ENCODE data around the gene SENP7.

The SENP7 gene

DNA sequence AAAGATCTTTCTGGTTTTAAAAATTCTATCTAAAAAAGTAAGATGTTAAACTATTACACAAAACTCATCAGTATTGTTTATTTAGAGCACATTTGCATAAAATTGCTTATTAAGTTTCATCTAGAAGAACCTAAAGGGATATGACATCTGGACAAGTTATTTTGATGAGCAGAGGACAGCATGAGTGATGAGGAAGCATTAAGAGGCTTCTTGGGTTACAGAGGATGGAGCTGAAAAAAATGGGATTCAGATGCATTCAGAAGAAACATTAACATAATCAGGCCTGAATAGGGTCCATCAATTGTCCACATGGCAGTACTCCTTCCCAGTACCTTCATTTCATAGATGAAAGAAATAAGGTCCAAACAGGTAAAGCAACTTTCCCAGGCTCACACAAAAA, 234.3 kb downstream of the SENP7 start:
- Histone ChIP-seq H3K9ac (ENCODE audit: low read length) (no peak overlapping the region), H3K4me3 (ENCODE audit: low read length) (no peak overlapping the region), H3K9me3 (ENCODE audit: insufficient read depth, low read length) (no peaks in the 10 kb centered on the region), H3K79me2 (ENCODE audit: low read length) (no peaks in the 10 kb centered on the region), H3K27me3 (ENCODE audit: low read depth, low read length) (no peaks in the 10 kb centered on the region), H3K27ac (ENCODE audit: low read length) (no peak overlapping the region), H3K4me2 (ENCODE audit: low read length) (no peak overlapping the region), H2AFZ (ENCODE audit: low read depth, low read length) (no peak overlapping the region), H3K4me1 (ENCODE audit: low read length) (no peaks in the 10 kb centered on the region), H4K20me1 (ENCODE audit: insufficient read depth, low read length) (no peaks in the 10 kb centered on the region), H3K36me3 (replicated peaks; ENCODE audit: low read depth, low read length) (no peaks in the 10 kb centered on the region)
- TF ChIP-seq, protein P1, sequence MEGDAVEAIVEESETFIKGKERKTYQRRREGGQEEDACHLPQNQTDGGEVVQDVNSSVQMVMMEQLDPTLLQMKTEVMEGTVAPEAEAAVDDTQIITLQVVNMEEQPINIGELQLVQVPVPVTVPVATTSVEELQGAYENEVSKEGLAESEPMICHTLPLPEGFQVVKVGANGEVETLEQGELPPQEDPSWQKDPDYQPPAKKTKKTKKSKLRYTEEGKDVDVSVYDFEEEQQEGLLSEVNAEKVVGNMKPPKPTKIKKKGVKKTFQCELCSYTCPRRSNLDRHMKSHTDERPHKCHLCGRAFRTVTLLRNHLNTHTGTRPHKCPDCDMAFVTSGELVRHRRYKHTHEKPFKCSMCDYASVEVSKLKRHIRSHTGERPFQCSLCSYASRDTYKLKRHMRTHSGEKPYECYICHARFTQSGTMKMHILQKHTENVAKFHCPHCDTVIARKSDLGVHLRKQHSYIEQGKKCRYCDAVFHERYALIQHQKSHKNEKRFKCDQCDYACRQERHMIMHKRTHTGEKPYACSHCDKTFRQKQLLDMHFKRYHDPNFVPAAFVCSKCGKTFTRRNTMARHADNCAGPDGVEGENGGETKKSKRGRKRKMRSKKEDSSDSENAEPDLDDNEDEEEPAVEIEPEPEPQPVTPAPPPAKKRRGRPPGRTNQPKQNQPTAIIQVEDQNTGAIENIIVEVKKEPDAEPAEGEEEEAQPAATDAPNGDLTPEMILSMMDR (IDR thresholded peaks at IDR 0.05; ENCODE audit: low read depth, low read length), result no peak
- no peak for TF ChIP-seq EZH2phosphoT487 (IDR thresholded peaks at IDR 0.05; ENCODE audit: low read depth)
